ENCODE measurements around the gene DHRS11.

DNA sequence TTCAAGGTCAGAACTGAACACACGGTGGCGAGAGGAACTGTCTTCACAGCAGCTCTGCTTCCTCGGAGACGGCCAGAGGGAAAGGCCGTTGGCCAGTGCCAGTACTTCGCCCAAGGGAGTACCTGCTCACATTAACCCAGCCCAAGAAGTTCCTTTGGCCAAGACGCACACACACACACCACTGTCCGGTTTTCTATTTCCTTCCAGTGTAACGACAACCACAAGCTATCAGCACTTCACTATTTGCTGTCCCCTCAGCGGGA, 47.7 kb upstream of the DHRS11 start:
- TF ChIP-seq POLR2A (IDR thresholded peaks at IDR 0.05; ENCODE audit: low read depth, low read length), result no peak
- TF ChIP-seq, protein P1, sequence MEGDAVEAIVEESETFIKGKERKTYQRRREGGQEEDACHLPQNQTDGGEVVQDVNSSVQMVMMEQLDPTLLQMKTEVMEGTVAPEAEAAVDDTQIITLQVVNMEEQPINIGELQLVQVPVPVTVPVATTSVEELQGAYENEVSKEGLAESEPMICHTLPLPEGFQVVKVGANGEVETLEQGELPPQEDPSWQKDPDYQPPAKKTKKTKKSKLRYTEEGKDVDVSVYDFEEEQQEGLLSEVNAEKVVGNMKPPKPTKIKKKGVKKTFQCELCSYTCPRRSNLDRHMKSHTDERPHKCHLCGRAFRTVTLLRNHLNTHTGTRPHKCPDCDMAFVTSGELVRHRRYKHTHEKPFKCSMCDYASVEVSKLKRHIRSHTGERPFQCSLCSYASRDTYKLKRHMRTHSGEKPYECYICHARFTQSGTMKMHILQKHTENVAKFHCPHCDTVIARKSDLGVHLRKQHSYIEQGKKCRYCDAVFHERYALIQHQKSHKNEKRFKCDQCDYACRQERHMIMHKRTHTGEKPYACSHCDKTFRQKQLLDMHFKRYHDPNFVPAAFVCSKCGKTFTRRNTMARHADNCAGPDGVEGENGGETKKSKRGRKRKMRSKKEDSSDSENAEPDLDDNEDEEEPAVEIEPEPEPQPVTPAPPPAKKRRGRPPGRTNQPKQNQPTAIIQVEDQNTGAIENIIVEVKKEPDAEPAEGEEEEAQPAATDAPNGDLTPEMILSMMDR (conservative IDR thresholded peaks at IDR 0.05; ENCODE audit: low read depth, low read length), result peak; percentile 20; the same call in 1 of the 2 replicates
- no peak for TF ChIP-seq SMC3 (IDR thresholded peaks at IDR 0.05; ENCODE audit: low read depth, low read length)
- no peak for TF ChIP-seq MXI1 (IDR thresholded peaks at IDR 0.05; ENCODE audit: borderline replicate concordance, low read depth, low read length)
- TF ChIP-seq RAD21 (IDR thresholded peaks at IDR 0.05; ENCODE audit: low read length), result no peak
- TF ChIP-seq MAZ (IDR thresholded peaks at IDR 0.05; ENCODE audit: borderline replicate concordance, low read depth, low read length), result no peak
- no peak for TF ChIP-seq BHLHE40 (IDR thresholded peaks at IDR 0.05; ENCODE audit: low read depth, low read length)
- TF ChIP-seq CHD1 (IDR thresholded peaks at IDR 0.05; ENCODE audit: low read depth, low read length), result no peak
- no peak for TF ChIP-seq CEBPB (IDR thresholded peaks at IDR 0.05; ENCODE audit: low read depth, low read length)
- TF ChIP-seq, protein P2, sequence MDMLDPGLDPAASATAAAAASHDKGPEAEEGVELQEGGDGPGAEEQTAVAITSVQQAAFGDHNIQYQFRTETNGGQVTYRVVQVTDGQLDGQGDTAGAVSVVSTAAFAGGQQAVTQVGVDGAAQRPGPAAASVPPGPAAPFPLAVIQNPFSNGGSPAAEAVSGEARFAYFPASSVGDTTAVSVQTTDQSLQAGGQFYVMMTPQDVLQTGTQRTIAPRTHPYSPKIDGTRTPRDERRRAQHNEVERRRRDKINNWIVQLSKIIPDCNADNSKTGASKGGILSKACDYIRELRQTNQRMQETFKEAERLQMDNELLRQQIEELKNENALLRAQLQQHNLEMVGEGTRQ (IDR thresholded peaks at IDR 0.05; ENCODE audit: low read depth, low read length), result no peak
